Activated naive CD8-positive, alpha-beta T cell (primary cell): Measurements from ENCODE around the gene CAMTA1.

ENCODE experiments used
- H3K27ac Mint-ChIP-seq: one replicate; pipeline ENCODE4 v1.8.0; 2021; ENCODE audit warnings: mixed read lengths
- H3K27me3 Mint-ChIP-seq: one replicate; pipeline ENCODE4 v1.8.0; 2021; ENCODE audit warnings: mixed read lengths
- H3K36me3 Mint-ChIP-seq: one replicate; pipeline ENCODE4 v1.8.0; 2021; ENCODE audit warnings: mixed read lengths
- H3K4me1 Mint-ChIP-seq: one replicate; pipeline ENCODE4 v1.8.0; 2021; ENCODE audit warnings: low read depth, mixed read lengths
- H3K4me3 Mint-ChIP-seq: one replicate; pipeline ENCODE4 v1.8.0; 2021; ENCODE audit warnings: mild to moderate bottlenecking, mixed read lengths
- H3K9me3 Mint-ChIP-seq: one replicate; pipeline ENCODE4 v1.8.0; 2021; ENCODE audit warnings: low read depth, mixed read lengths

The CAMTA1 gene

DNA sequence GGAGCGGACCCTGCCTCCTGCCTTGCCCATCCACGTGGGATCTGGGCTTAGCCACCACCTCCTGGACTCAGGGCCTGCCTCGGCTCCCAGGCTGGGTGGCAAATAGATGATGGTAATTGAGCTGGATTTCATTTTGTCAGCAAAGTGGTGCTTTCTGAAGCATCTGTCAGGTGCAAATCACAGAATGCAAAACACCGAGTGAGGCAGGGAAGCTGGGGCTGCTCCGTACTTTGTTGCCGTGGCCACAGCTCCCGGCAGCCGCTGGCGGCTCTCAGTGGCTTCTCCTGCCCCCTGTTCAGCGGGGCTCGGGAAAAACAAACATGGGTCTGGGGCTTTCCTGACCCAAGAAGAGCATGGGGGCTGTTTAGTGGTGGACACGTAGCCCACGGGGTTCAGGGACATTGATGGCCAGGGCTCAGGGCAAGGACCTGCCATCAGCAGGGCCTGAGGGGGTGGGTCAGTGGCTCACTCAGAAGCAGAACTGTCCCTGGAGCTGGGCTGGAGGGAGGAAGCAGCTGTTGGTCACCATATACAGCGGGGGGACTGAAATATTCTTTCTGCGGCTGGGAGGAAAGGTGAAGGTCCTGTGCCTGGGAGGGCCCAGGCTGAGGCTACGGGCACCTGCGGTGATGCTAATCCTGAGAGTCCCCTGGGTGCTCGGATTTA lies 855.8 kb downstream of the CAMTA1 start:
- Mint-ChIP-seq H3K4me3 (no peak overlapping the region), H3K9me3 (no peaks in the 10 kb centered on the region), H3K27ac (no peak overlapping the region), H3K27me3 (no peaks in the 10 kb centered on the region), H3K4me1 (no peaks in the 10 kb centered on the region), H3K36me3 (no peaks in the 10 kb centered on the region)

DNA sequence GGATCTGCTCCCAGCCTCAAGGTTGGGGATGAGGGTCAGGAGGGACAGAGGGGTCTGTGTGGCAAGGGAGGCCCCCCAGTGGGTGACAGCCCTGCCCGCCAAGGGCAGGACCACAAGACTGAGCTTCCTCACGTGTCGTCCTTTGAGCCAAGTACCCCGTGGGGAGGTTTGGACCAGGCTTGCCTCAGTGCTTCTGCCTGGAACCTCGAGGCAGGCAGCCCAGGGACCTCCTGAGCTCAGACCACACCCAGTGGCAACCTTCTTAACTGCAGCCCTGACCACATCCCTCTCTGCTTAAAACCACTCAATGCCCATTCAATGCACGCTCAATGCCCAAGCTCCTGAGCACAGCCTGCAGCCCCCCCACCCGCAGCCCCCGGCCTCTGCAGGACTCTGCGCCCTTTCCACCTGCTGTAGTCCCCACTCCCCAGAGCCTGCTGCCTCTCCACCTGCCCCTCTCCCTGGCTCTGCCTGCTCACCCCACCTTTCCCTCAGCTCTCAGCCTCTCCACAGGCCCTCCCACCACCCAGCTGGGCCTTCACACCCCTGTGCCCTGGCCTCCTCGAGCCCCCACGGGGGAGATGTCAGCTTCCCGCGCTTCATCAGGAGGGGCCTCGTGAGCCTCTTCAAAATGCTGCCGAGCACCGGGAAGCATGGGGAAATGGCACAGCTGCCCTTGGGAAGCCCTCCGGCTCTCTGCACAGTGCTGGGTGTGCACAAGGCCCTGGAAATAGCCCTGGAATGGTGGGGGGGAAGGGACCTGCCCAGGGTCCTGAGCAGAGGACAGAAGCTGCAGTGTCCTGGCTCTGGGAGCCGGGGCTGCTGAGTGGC lies 856.5 kb downstream of the CAMTA1 start:
- Mint-ChIP-seq H3K27me3 (no peaks in the 10 kb centered on the region), H3K27ac (no peak overlapping the region), H3K4me1 (no peaks in the 10 kb centered on the region), H3K4me3 (no peak overlapping the region), H3K9me3 (no peaks in the 10 kb centered on the region), H3K36me3 (no peaks in the 10 kb centered on the region)

- Mint-ChIP-seq H3K27ac (no peak overlapping the region), H3K27me3 (no peaks in the 10 kb centered on the region), H3K4me1 (no peaks in the 10 kb centered on the region), H3K36me3 (no peaks in the 10 kb centered on the region), H3K4me3 (no peak overlapping the region), H3K9me3 (no peaks in the 10 kb centered on the region)
Observed at GRCh38 chr1:7642418-7642704, 857.1 kb downstream of the CAMTA1 start.

DNA sequence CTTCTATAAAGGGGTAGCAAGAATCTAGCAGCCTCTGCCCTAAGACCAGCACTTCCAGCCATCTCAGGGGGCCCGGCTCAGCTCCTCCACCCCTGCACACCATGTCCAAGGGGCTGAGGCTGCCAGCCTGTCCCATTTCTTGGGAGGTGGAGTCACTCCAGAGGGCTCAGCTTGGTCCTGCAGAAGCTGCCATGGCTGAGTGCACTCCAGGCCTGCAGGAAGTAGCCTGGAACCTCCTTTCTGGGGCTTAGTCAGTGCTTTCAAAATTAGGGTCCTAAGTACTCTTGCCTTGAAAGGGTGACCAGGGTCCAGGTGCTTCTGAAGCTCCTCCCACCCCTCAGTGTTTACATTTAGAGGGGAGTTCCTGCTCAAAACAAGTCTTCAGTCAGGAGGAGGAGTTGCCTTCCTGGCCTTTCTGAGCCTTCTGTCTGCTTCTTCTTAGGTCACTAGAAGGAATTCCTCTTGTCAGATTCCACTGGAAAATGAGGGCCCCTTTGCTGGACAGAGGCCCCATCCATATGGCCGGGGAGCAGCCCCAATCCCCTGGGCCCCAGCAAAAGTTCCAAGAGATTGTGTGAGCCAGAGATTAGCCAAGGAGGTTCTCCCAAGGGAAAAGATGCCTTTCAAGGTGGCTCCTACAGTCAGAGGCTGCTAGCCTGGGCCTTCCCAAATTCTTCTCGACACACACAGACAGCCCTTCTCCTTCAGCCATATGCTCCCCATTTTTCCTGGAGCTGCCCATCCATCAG lies 857.7 kb downstream of the CAMTA1 start:
- no peak overlapping the region for H3K27ac Mint-ChIP-seq
- no peaks in the 10 kb centered on the region for H3K9me3 Mint-ChIP-seq
- no peaks in the 10 kb centered on the region for H3K27me3 Mint-ChIP-seq
- no peaks in the 10 kb centered on the region for H3K4me1 Mint-ChIP-seq
- H3K36me3 Mint-ChIP-seq: no peaks in the 10 kb centered on the region
- no peak overlapping the region for H3K4me3 Mint-ChIP-seq

- Mint-ChIP-seq H3K36me3 (no peaks in the 10 kb centered on the region), H3K27me3 (no peaks in the 10 kb centered on the region), H3K9me3 (no peaks in the 10 kb centered on the region), H3K4me3 (no peak overlapping the region), H3K27ac (no peak overlapping the region), H3K4me1 (no peaks in the 10 kb centered on the region)
Observed at GRCh38 chr1:7643530-7643929, 858.3 kb downstream of the CAMTA1 start.

DNA sequence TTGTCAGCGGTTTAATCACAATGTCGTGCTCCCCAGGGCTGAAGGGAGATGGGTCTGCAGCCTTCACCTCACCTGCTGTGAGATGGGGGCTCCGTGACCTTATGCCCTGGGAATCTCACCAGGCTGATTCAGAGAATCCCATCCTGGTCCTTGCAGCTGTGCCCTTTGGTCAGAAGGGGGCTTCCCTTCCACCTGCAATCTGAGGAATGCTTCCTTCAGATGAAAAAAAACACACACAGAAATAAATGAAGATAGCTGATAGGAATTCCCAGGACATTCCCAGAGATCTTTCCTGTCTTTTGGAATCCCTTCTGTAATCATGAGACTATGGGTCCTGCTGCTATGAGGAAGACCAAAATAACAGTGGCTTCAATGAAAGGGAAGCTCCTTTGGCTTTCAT lies 858.8 kb downstream of the CAMTA1 start:
- H3K4me1 Mint-ChIP-seq: no peaks in the 10 kb centered on the region
- H3K4me3 Mint-ChIP-seq: no peak overlapping the region
- no peaks in the 10 kb centered on the region for H3K36me3 Mint-ChIP-seq
- no peak overlapping the region for H3K27ac Mint-ChIP-seq
- no peaks in the 10 kb centered on the region for H3K9me3 Mint-ChIP-seq
- no peaks in the 10 kb centered on the region for H3K27me3 Mint-ChIP-seq

DNA sequence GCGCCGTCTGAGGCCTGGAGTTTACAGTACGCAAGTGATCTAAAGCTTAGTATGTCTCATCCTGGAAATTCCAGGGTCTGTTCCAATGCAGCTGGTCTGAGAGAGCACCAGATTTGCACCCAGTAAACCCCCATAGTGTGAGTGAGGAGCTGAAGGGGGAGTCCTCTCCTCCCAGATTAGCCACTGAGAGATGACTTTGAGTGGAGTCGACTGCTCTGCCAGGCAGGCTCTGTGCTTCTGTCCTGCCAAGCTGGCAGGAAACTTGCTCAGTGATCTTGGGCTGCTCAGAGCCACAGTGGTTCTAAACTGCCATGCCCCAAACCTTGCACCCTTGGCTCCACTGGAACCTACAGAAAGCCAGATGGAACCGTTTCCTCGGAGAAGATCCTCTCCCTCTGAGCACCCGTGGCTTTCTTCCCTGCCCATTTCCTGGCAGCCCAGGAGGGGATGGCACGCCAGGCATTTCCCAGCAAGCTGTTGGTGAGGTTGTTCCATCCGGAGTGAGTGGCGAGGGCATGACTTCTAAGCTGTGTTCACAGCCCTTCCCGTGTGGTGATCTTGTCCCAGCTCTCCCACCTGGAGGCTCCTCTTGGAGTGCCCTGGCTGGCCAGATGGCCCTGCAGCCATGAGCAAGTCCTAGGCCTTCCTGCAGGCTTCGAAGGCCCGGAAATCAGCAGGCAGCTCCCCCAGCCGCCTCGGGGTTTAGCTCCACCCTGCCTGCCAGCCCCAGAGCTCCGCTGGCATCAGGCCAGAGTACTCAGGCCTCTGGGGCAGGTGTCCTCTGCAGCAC lies 859.9 kb downstream of the CAMTA1 start:
- no peaks in the 10 kb centered on the region for H3K4me1 Mint-ChIP-seq
- no peak overlapping the region for H3K27ac Mint-ChIP-seq
- no peaks in the 10 kb centered on the region for H3K36me3 Mint-ChIP-seq
- no peaks in the 10 kb centered on the region for H3K27me3 Mint-ChIP-seq
- H3K4me3 Mint-ChIP-seq: no peak overlapping the region
- H3K9me3 Mint-ChIP-seq: no peaks in the 10 kb centered on the region

DNA sequence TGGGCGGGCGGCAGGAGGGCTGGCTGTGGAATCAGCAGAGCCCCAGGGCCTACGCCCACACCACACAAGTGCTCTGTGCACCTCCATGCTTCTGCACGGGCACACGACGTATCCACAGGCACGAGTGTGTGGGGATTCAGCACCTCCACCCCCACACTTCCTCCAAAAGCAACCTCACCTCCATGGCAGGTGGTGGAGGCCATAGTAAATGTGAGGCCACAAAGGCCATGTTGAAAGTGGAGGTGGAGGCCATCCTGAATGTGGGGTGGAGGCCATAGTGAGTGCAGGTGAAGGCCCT lies 860.4 kb downstream of the CAMTA1 start:
- no peak overlapping the region for H3K27ac Mint-ChIP-seq
- no peaks in the 10 kb centered on the region for H3K9me3 Mint-ChIP-seq
- no peak overlapping the region for H3K4me3 Mint-ChIP-seq
- H3K27me3 Mint-ChIP-seq: no peaks in the 10 kb centered on the region
- H3K4me1 Mint-ChIP-seq: no peaks in the 10 kb centered on the region
- no peaks in the 10 kb centered on the region for H3K36me3 Mint-ChIP-seq

- no peaks in the 10 kb centered on the region for H3K9me3 Mint-ChIP-seq
- no peak overlapping the region for H3K4me3 Mint-ChIP-seq
- no peaks in the 10 kb centered on the region for H3K4me1 Mint-ChIP-seq
- no peaks in the 10 kb centered on the region for H3K36me3 Mint-ChIP-seq
- no peak overlapping the region for H3K27ac Mint-ChIP-seq
- no peaks in the 10 kb centered on the region for H3K27me3 Mint-ChIP-seq
Observed at GRCh38 chr1:7646164-7646563, 860.9 kb downstream of the CAMTA1 start.

DNA sequence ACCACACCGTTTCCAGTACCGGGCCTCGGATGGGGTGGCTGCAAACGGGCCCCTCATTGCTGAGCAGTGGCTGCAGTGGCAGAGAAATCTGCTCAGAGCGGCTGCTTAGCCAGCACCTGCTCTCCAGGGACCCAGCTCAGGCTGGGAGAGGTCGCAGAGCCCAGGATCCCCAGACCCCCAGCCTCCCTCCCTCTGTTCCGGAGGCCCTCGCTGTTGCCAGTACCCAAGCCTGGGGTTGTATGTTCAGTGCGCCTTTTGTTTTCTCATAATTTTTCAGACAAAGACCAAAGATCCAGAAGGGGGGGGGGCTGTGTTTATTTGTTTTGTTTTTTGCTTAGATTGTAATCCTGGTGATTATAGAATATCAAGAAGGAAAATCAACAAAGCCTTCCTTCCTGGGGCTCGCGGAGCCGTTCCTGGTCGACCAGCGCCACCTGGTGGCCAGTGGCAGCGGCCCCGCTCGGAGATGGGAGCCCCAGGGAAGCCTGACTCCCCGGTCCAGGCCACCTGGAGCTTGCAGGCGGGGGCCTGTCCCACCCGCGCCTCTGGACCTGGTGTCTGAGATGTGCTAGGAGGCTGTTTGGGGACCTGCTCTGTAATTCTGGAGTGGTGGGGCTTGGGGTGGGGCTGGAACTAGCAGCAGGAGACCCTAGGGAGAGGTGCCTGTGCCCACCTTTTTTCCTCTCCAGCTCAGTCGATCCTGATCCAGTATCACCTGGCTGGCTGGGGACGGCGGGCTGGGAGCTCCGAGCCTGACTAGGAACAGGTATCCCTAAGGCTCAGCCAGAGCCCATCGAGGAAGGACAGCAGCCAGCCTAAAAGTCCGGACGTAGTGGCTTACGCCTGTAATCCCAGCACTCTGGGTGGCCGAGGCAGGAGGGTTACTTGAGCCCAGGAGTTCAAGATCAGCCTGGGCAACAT lies 862.0 kb downstream of the CAMTA1 start:
- H3K27me3 Mint-ChIP-seq: no peaks in the 10 kb centered on the region
- H3K36me3 Mint-ChIP-seq: no peaks in the 10 kb centered on the region
- H3K4me1 Mint-ChIP-seq: no peaks in the 10 kb centered on the region
- H3K9me3 Mint-ChIP-seq: no peaks in the 10 kb centered on the region
- no peak overlapping the region for H3K27ac Mint-ChIP-seq
- H3K4me3 Mint-ChIP-seq: no peak overlapping the region

DNA sequence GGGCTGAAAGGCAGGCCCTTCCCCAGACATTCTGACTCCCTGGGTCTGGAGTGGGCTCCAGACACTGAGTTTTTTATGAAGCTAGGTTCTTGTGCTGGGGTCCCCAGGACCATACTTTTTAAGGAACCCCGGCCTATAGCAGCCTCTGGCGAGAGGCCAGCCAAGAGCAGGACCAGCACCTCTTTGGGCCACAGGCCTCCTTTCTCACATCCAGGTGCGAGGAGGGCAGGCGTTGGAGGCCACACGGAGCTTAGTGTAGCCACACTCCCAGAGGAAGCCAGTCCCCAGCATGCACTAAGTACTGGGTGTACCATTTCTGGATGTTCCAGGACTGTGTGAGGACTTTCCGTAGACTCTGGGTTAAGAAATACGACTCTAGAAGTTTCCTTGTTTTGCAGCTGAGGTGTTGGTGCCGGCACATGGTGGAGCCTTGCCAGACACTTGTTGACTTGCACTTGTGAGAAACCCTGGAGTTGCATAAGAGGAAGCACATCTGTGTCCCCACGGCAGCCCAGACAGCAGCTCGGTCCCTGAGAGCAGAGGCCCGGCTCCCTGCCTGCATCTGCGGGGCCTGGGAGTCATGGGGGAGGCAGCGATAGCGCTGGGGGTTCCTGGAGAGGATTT lies 863.6 kb downstream of the CAMTA1 start:
- H3K27ac Mint-ChIP-seq: no peak overlapping the region
- no peak overlapping the region for H3K4me3 Mint-ChIP-seq
- H3K36me3 Mint-ChIP-seq: no peaks in the 10 kb centered on the region
- no peaks in the 10 kb centered on the region for H3K27me3 Mint-ChIP-seq
- no peaks in the 10 kb centered on the region for H3K9me3 Mint-ChIP-seq
- no peaks in the 10 kb centered on the region for H3K4me1 Mint-ChIP-seq

- H3K27me3 Mint-ChIP-seq: no peaks in the 10 kb centered on the region
- H3K4me1 Mint-ChIP-seq: no peaks in the 10 kb centered on the region
- H3K9me3 Mint-ChIP-seq: no peaks in the 10 kb centered on the region
- no peak overlapping the region for H3K4me3 Mint-ChIP-seq
- H3K36me3 Mint-ChIP-seq: no peaks in the 10 kb centered on the region
- no peak overlapping the region for H3K27ac Mint-ChIP-seq
Observed at GRCh38 chr1:7650801-7651200, 865.5 kb downstream of the CAMTA1 start.

DNA sequence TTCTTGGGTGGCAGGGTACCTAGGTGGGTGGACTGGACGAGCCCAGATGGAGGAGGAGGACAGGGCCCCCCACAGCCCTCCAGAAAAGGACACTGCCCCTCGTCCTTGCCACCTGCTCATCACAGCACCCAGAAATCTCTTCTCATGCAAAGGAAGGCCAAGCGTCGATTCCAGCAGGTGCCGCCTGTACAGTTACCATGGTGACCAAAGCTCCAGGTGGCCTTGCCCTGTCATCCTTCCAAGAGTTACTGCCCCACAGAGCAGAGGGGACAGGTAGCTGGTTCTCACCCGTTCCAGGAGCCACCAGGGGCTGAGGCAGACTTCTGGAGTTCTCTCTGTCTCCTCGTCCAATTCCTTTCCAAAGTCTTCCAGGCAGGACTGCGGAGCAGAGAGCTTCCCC lies 865.9 kb downstream of the CAMTA1 start:
- Mint-ChIP-seq H3K9me3 (no peaks in the 10 kb centered on the region), H3K36me3 (no peaks in the 10 kb centered on the region), H3K27me3 (no peaks in the 10 kb centered on the region)

DNA sequence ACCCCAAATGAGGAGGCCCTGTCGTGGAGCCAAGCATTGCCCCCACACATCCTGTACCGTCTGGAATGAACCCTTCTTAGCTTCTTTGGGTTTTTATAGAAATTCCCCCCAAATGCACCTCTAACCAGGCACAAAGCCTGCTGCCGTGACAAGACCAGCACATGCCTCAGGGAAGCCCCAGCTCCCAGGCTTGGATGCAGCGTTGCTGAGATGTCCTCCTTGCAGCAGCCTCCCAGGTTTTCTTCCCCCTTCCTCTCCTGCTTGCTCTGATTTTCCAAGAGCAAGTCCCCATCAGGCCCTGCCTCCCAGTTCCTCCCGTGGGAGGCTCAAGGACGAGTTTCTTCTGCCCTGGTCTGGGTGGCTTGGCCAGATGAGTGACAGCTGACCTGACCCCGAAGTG lies 866.8 kb downstream of the CAMTA1 start:
- Mint-ChIP-seq H3K4me1 (no peaks in the 10 kb centered on the region), H3K36me3 (no peaks in the 10 kb centered on the region), H3K9me3 (no peaks in the 10 kb centered on the region), H3K27ac (no peak overlapping the region), H3K4me3 (no peak overlapping the region), H3K27me3 (no peaks in the 10 kb centered on the region)

More for the DNA sequence above, 865.9 kb downstream of the CAMTA1 start:
- no peak overlapping the region for H3K27ac Mint-ChIP-seq
- H3K4me3 Mint-ChIP-seq: no peak overlapping the region
- H3K4me1 Mint-ChIP-seq: no peaks in the 10 kb centered on the region
